Astrocyte of the cerebellum (primary cell): ENCODE results near the gene PRICKLE2.
A peak's percentile ranks its signal among the peaks of the same experiment; 100 is the strongest.

Experiments
- DNase-seq: peaks from one replicate; pipeline ENCODE4 v3.0.0-alpha.2; 2011; ENCODE audit warnings: low read depth
- H3K4me3 ChIP-seq: 2 replicates; pipeline ENCODE4 v1.5.1; 2011; ENCODE audit warnings: mild to moderate bottlenecking, low read depth, low read length, moderate library complexity
- in situ Hi-C: cut with HindIII; loops from 2 replicates; pipeline ENCODE4 v1.10.0; 2017; ENCODE audit warnings: low sequenced_read_pairs
- TF ChIP-seq, protein P1 (sequence below): IDR thresholded peaks from 2 replicates; pipeline ENCODE4 v1.5.1; 2012; ENCODE audit warnings: low read length, low read depth, moderate library complexity, mild to moderate bottlenecking; ENCODE audit errors: missing control alignments

PRICKLE2 gene

DNA sequence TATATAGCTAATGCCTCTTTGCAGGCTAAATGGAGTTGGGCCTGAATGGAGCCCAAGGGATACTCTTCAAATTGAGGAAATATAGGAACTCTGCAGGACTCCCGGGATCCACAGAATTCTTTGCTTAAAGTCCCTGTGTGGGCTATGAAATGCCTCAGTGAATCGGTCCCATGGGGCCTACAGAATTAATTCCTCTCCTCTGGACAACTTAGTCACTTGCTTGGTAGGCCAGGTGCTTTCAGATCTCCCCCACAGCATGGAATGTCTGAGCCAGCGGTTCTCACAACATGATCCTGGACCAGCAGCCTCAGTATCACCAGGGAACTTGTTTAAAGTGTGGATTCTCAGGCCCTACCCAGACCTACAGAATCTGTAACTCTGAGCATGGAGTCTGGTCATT is 15.1 kb upstream of the PRICKLE2 start:
- H3K4me3 ChIP-seq, result no peak overlapping the region
- DNase-seq, result no peak
- TF ChIP-seq, protein P1, sequence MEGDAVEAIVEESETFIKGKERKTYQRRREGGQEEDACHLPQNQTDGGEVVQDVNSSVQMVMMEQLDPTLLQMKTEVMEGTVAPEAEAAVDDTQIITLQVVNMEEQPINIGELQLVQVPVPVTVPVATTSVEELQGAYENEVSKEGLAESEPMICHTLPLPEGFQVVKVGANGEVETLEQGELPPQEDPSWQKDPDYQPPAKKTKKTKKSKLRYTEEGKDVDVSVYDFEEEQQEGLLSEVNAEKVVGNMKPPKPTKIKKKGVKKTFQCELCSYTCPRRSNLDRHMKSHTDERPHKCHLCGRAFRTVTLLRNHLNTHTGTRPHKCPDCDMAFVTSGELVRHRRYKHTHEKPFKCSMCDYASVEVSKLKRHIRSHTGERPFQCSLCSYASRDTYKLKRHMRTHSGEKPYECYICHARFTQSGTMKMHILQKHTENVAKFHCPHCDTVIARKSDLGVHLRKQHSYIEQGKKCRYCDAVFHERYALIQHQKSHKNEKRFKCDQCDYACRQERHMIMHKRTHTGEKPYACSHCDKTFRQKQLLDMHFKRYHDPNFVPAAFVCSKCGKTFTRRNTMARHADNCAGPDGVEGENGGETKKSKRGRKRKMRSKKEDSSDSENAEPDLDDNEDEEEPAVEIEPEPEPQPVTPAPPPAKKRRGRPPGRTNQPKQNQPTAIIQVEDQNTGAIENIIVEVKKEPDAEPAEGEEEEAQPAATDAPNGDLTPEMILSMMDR, result no peak
- in situ Hi-C loops, result no loop called here

DNA sequence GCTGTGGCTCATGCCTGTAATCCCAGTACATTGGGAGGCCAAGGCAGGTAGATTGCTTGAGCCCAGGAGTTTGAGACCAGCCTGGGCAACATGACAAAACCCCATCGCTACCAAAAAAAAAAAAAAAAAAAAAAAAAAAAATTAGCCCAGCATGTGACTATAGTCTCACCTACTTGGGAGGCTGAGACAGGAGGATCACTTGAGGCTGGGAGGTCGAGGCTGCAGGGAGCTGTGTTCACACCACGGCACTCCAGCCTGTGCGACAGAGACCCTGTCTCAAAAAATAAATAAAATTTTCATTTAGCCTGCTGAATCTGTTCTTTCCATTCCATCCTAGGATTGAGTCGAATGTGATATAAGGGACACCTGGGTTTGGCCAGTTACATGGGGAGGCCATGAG is 14.6 kb upstream of the PRICKLE2 start:
- no peak overlapping the region for H3K4me3 ChIP-seq
- in situ Hi-C loops, result no loop called here
- DNase-seq, result no peak
- TF ChIP-seq, protein P1, result no peak

DNA sequence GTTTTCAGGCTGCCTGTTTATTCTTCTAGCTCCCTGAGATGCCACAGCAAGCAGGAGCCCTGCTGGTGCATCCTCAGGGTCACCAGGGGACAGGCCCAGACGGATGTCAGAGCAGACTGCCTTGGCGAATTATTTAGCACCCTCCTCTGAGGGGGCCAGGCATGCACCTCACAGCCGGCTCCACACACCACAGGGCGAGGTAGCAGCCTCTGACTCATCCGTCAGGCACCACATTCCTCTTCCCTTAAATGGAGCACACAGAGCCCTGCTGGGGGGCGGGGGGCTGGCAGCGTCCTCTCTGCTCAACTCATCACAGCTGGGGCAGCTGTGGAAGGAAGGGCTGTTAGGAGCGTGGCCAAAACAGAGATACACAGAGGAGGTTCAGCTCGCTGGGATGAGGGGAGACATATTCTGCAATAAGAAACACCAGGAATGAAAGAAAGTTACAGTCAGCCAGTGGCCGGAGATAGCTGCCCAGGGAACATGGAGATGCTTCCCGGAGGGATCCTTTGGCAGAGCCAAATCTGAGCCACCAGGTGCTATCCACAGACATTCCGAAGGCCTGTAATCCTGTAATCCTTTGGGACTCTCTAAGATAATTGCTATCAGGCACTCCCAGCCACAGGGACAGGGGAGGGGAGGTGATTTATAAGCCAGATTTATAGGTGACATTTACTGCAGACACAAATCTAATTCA is 13.9 kb upstream of the PRICKLE2 start:
- DNase-seq, result peak; percentile 90
- no peak overlapping the region for H3K4me3 ChIP-seq
- in situ Hi-C loops, result no loop called here

DNA sequence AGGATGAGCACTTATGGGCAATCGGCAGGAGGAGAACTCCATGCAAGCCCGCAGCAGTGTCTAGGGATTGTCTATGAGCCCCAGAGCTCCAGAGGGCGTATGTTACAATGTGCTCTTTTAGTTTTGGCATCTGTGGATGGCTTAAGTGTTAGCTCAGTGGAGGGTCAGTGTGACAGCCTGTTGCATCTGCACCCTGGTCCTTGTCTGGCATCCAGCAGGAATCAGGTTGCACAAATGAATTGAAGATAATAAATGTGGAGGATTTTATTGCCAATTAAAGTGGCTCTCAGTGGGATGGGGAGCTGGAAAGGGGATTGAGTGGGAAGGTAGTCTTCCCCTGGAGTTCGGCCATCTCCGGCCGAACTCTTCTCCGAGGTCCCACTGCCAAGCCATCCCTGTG is 11.8 kb upstream of the PRICKLE2 start:
- no peak for DNase-seq
- TF ChIP-seq, protein P1, result no peak
- in situ Hi-C loops, result no loop called here
- H3K4me3 ChIP-seq, result no peak overlapping the region

More for the DNA sequence above, 13.9 kb upstream of the PRICKLE2 start:
- TF ChIP-seq, protein P1, result no peak

DNA sequence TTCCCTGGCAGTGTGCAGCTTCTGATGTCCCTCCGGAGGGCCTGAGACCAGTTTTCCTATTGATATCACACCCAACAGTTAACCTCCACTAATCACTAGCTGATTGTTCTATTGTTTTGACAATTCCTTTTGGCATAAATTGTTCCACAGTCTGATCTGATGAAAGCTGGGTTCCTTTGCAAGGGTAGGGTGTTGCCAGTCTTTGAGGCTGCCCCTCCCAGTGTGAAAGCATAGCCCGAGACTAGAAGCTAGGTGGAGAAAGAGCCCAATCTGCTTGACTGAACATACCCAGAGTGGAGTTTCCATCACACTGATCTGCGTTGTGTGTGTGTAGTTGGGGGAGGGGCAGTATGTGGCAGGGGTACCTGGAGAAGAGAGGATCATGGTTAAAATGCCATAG is 10.3 kb upstream of the PRICKLE2 start:
- TF ChIP-seq, protein P1, result no peak
- no peak overlapping the region for H3K4me3 ChIP-seq
- in situ Hi-C loops, result no loop called here
- DNase-seq, result no peak

DNA sequence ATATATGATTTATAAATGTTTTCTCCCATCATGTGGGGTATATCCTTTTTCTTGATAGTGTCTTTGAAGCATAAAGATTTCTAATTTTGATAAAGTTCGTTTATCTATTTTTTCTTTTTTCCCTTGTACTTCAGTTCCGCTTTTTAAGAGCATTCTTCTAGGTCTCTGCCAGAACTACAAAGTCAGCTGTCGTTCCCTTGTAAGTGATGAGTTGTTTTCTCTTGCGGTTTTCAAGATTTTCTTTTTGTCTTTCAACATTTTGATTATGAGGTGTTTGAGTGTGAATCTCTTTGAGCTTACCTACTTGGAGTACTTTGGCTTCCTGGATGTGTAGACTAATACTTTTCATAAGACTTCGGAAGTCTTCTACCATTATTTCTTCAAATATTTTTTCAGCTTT is 9.3 kb upstream of the PRICKLE2 start:
- TF ChIP-seq, protein P1, result no peak
- no peak for DNase-seq
- in situ Hi-C loops, result no loop called here
- H3K4me3 ChIP-seq, result no peak overlapping the region
